Dermis blood vessel endothelial cell (primary cell): ENCODE results near the gene STAC. TPM values are rescaled to one million over a fixed set of nuclear protein-coding genes. Genes with fewer than 3 reads are reported as not detected.
A peak's percentile ranks its signal among the peaks of the same experiment; 100 is the strongest.
"Not testable (repeated sequence)": the region's sequence is repeated elsewhere in the genome, so short reads cannot be mapped to it uniquely, and the experiment has no call there.

Experiments
- DNase-seq: peaks from one replicate; pipeline ENCODE4 v3.0.0; 2010
- total RNA-seq: library from RNA; depleted of rRNA; stranded (reverse); fragments of >200 nt; gene quantifications from 2 replicates; pipeline ENCODE4 v1.2.3, GENCODE V29; 2014

STAC gene
- total RNA-seq, 1 donor from 2014 or later, result 1.2 TPM

DNA sequence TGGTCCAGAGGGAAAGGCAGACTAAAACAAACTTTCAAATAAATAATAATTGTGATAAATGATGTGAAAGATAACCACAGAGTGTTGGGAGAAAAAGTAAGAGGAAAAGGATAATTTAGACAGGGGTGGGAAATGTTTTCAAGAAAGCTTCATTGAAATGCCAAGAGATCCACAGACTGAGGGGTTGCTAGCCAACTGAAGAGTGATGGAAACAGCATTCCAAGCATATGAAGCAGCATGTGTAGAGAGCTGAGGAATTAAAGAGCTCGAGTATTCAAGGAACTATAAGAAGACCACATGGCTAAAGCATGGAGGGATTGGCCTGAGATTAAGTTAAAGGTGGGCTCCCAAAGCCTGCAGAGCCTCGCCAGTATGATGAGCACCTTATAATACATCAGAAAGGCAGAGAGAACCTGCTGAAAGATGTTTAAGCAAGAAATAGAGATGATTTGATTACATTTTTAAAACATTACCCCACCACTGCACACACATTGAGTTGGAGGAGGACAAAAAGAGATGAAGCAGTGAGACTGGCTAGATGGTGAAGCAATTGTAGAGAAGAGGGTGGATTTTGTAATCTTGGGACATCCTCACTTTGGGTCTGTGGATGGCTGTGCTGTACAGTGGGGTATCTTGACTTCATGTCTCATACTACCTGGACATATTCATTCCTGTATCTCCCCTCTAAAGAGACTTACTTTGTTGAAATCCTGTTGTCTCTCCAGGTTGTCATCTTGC, 100.8 kb downstream of the STAC start:
- no peak for DNase-seq

GRCh38 chr3:36482256-36482655, 102.0 kb downstream of the STAC start:
- DNase-seq, result no peak

- no peak for DNase-seq
Observed at GRCh38 chr3:36482880-36483279, 102.6 kb downstream of the STAC start.

- DNase-seq, result no peak
Observed at GRCh38 chr3:36483709-36484108, 103.4 kb downstream of the STAC start.

DNA sequence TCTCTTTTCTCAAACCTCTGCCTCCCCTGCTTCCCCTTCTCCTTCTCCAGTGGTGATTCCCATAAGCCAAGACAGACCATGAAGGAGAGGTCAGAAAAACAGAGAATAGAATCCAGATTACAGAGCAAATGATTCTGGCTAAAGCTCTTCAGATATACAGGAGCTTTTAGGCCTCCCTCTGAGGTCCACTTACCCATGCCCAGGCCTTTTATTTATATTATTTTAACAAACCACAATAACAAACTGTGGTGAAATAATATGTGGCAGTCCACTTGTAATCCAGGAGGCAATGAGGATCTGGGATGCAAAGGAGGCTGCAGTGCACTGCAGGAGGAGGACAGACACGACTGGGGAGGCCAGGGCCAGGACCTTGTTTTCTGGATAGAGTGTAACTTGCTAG, 104.1 kb downstream of the STAC start:
- DNase-seq, result no peak

DNA sequence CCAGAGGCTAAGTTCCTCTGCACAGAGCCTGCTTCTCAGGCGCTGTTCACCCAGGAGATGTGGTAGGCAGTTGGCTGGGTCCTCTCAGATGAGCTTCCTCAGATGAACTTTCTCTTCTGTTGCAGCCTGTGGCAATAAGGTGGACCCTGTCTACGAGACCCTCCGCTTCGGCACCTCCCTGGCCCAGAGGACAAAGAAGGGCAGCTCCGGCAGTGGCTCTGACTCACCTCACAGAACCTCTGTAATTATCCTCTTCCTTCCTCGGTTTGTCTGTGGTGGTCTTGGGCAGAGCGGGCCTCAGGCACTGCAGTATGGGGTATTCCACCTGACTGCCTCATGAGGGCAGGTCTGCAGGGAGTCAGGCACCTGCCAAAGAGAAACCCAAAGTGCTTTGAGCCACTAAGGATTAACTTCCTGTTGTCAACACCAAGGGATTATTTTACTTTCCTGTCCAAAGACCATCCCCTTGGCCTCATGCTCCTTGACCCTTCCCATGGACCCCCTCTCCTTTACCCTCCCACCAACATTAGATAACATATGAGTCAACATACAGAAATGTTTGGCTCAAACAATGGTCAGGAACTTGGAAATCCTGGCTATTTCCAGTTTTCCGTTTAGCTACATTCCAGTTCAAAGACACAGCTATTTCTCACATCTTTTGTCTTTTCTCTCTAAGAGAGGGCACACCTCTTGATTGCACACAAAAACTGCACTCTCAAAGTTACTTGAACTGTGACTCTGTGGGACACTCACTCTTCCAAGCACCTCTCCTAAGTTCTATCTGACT, 105.9 kb downstream of the STAC start:
- DNase-seq, result peak; percentile 67

- DNase-seq, result no peak
Observed at GRCh38 chr3:36487616-36488015, 107.3 kb downstream of the STAC start.

DNA sequence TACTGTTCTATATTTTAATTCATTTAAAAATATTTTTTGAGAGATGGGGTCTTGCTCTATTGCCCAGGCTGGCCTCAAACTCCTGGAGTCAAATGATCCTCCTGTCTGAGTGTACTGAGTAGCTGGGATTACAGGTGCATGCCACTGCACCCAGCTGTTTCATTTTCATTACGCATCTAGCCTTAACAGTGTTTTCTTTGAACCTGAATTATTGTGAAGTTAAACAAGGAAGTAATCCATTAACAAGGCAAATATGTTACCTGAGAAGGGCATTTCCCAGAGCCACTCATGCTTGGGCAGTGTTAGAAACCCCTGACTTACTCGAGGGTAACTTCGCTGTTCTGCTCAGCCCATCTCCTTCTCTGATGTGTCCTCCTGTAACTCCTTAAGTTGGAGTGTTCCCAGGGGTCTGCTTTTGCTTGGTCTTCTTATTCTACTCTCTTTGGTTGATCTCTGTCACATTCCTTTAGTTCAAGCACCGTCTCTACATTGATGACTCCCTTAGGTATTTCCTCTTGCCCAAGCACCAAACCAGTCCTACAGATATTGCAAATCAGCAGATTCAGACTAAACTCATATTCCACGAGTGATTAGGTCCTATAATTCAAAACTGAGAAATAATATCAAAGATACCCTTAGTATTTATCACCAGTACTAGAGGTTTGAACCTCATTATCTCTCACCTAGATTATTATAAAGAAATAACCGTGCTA, 107.9 kb downstream of the STAC start:
- no peak for DNase-seq

GRCh38 chr3:36489101-36489500, 108.8 kb downstream of the STAC start:
- DNase-seq, result no peak

GRCh38 chr3:36489679-36490425, 109.5 kb downstream of the STAC start:
- no peak for DNase-seq

GRCh38 chr3:36493051-36493450, 112.7 kb downstream of the STAC start:
- peak; percentile 64 for DNase-seq

DNA sequence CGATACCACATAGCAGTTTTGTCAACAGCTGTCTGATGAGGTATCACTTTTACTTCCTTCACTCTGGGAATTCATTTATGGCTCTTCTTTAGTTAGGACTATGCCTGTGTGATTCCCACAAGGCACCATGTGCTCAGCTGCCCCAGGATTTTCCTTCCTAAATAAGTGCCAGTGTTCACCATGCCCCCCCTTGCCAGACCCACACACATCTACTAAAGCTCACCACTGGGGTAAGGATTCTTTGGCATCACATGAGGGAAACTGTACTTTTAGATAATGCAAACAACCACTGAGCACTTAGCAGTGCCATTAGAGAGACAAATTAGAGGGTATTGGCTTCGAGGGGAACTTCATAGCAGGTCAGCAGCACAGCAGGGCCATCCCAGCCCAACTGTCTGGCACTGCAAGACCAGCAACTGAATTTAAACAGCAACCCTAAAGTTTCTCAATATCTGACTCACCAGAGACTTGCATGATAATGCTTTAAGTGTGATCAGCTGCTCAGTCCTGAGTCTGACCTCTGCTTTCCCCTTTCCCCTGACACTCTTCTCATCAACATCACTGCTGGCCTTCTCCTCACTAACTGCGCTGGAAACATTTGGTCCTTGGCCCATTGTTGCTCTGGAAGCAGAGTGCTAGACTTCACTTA, 114.3 kb downstream of the STAC start:
- no peak for DNase-seq

DNA sequence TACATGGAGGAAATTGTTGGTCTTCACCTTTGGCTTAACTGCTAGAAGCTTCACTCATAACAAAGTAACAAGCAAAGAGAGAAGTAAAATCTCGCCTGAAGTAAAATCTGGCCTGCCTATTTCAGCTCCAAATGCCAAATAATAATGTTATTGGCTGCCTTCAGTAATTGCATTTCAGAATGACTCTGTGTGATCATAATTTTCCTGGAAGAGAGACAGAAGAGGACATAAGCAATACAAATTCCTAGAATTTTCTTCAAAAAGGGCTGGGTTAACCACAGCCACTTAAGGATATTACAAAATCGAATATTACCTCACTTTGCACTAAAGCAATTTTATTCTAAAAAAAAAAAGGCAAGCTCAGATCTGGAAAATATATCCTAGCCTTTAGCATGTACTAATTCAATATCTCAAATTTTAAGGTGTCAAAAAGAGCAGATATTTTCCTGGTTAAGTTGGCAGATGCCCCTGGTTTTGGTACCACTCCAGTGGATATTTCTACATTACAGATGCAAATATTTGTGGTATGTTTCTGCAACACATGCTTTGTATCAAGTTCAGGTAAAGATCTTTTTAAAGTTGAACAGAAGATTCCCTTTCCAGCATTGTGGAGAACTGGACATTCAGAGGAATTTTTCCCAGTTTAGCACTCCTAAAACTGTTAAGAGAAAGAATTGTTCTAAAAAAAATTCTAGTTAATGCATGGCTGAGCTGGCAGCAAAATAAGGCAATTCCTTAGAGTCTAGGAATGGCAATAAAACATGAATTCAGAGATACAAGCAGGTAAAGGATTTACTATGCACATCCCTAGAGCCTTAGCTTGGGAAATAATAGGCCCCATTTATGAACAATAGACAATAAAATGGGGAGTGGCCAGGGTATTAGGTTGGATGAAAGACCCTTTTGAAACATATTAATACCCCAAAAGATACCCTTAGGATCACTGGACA, 116.7 kb downstream of the STAC start:
- no peak for DNase-seq

DNA sequence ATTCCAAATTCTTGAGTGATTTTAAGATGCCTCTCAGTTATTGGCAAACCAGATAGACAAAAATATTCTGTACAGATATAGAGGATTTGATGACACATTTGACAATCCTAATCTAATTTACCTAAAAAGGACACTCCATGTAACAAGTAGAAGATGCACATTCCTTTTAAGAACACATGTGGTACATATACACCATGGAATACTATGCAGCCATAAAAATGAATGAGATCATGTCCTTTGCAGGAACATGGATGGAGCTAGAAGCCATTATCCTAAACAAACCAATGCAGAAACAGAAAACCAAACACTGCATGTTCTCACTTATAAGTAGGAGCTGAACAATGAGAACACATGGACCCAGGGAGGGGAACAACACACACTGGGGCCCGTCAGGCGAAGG, 119.7 kb downstream of the STAC start:
- not testable (repeated sequence) for DNase-seq

- DNase-seq, result no peak
Observed at GRCh38 chr3:36501616-36502015, 121.3 kb downstream of the STAC start.

- no peak for DNase-seq
Observed at GRCh38 chr3:36505393-36505792, 125.1 kb downstream of the STAC start.

GRCh38 chr3:36511791-36512486, 131.6 kb downstream of the STAC start:
- DNase-seq, result no peak

- no peak for DNase-seq
Observed at GRCh38 chr3:36512555-36512954, 132.3 kb downstream of the STAC start.

GRCh38 chr3:36514171-36514570, 133.9 kb downstream of the STAC start:
- no peak for DNase-seq

DNA sequence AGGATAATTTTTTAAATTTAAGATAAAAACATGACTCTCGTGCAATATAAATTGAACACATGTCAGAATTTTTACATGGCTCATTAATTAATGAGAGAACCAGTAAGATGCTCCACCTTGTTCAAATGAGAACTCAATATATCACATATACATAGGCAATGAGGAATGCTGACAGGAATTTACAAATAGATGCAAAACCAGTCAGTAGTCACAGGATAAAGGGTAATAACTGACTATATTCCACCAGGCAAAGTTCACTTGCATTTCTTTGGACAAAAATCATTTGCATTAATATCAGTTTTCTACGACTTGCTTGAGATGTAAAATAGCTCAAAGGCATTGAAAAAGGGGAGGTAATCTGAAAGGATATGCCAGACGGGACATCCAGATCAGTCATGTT, 139.4 kb downstream of the STAC start:
- DNase-seq, result no peak
